Stimulated activated CD4-positive, alpha-beta T cell treated with anti-CD3 and anti-CD28 coated beads, Interleukin-4, amount 100 ng/mL, for 48 hours (primary cell): ENCODE results near the gene GPR173.
A peak's percentile ranks its signal among the peaks of the same experiment; 100 is the strongest.

Experiments
- DNase-seq, 2 donors: peaks; one replicate each; pipeline ENCODE4 v3.0.0-alpha.2; 2020; ENCODE audit warnings: low read depth in 2 of 2

Gene GPR173

GRCh38 chrX:53071604-53072417 lies 23.2 kb downstream of the GPR173 start:
- DNase-seq, result peak; percentile 26 to 45

GRCh38 chrX:53072418-53073114 lies 24.0 kb downstream of the GPR173 start:
- no peak for DNase-seq

- DNase-seq, result no peak
Observed at GRCh38 chrX:53073115-53073586, 24.6 kb downstream of the GPR173 start.

- no peak for DNase-seq
Observed at GRCh38 chrX:53075011-53075410, 26.4 kb downstream of the GPR173 start.

- no peak for DNase-seq
Observed at GRCh38 chrX:53076671-53077070, 28.1 kb downstream of the GPR173 start.

GRCh38 chrX:53077207-53078197 lies 28.9 kb downstream of the GPR173 start:
- no peak for DNase-seq

- no peak for DNase-seq
Observed at GRCh38 chrX:53078943-53079342, 30.4 kb downstream of the GPR173 start.

GRCh38 chrX:53080628-53081580 lies 32.3 kb downstream of the GPR173 start:
- no peak for DNase-seq

- peak; percentile 88 to 89 for DNase-seq
Observed at GRCh38 chrX:53081925-53082772, 33.6 kb downstream of the GPR173 start, which contains the start of gene TSPYL2. TSS of gene TSPYL2 (plus strand) at chrX:53082367. CDS start at chrX:53082499, 132 bp downstream.

GRCh38 chrX:53082773-53083616 lies 34.4 kb downstream of the GPR173 start:
- no peak for DNase-seq

GRCh38 chrX:53084043-53084570 lies 35.5 kb downstream of the GPR173 start:
- DNase-seq, result no peak

- DNase-seq, result no peak
Observed at GRCh38 chrX:53084863-53085262, 36.3 kb downstream of the GPR173 start.

GRCh38 chrX:53085661-53086229 lies 37.2 kb downstream of the GPR173 start:
- no peak for DNase-seq

- no peak for DNase-seq
Observed at GRCh38 chrX:53086464-53086863, 37.9 kb downstream of the GPR173 start.

GRCh38 chrX:53087388-53087831 lies 38.8 kb downstream of the GPR173 start:
- no peak for DNase-seq

- peak; percentile 59 to 63 for DNase-seq
Observed at GRCh38 chrX:53088136-53088974, 39.8 kb downstream of the GPR173 start.
